ENCODE data around the gene TMEM72. TPM values are rescaled to one million over a fixed set of nuclear protein-coding genes. Genes with fewer than 3 reads are reported as not detected.
A peak's percentile ranks its signal among the peaks of the same experiment; 100 is the strongest.

The TMEM72 gene
- total and polyA plus RNA-seq, 8 donors = 1.2 to 7.7 (median 2.4) TPM

GRCh38 chr10:44949127-44949802 lies 38.1 kb downstream of the TMEM72 start:
- Histone ChIP-seq H3K27me3 (no peaks in the 10 kb centered on the region), H3K4me1 (peaks cover 0 to 8% (median 0%) of the 10 kb centered on the region in 3 donors), H3K9me3 (no peaks in the 10 kb centered on the region), H3K27ac (peak overlapping the region in 1 of 4 donors; percentile 14), H3K36me3 (no peaks in the 10 kb centered on the region), H3K4me3 (no peak overlapping the region)
- WGBS, 2 donors = 76 to 77% methylated on average over 5 of the region's 5 CpGs
- ATAC-seq = peak in 2 of 4 donors; percentile 26 to 28
- peak in 1 of 6 donors; percentile 8 for DNase-seq
- FAIRE-seq = no peak
- intact Hi-C loops (cut with DNase I) = no loop called here
- TF ChIP-seq CTCF (IDR thresholded peaks at IDR 0.05) = no peak

- Histone ChIP-seq H3K27ac (peak overlapping the region in 1 of 4 donors; percentile 19), H3K9me3 (no peaks in the 10 kb centered on the region), H3K4me1 (peaks cover 0 to 8% (median 0%) of the 10 kb centered on the region in 3 donors), H3K36me3 (no peaks in the 10 kb centered on the region), H3K27me3 (no peaks in the 10 kb centered on the region), H3K4me3 (no peak overlapping the region)
- no peak for TF ChIP-seq CTCF (IDR thresholded peaks at IDR 0.05)
- no peak for FAIRE-seq
- peak in 1 of 6 donors; percentile 8 for DNase-seq
- 77 to 80% methylated on average over 3 of the region's 3 CpGs for WGBS, 2 donors
- peak in 2 of 4 donors; percentile 39 to 63 for ATAC-seq
- intact Hi-C loops (cut with DNase I) = no loop called here
These were observed 38.8 kb downstream of the TMEM72 start for GRCh38 chr10:44949915-44950314.

GRCh38 chr10:44950326-44951225 lies 39.4 kb downstream of the TMEM72 start:
- peak overlapping the region in 1 of 4 donors; percentile 19 for H3K27ac ChIP-seq
- FAIRE-seq = no peak
- no peaks in the 10 kb centered on the region for H3K9me3 ChIP-seq
- H3K4me1 ChIP-seq = peaks cover 0 to 8% (median 0%) of the 10 kb centered on the region in 3 donors
- ATAC-seq = peak in 1 of 4 donors; percentile 20
- DNase-seq = peak in 1 of 6 donors; percentile 7
- intact Hi-C loops (cut with DNase I) = no loop called here
- WGBS, 2 donors = 92 to 96% methylated on average over 10 of the region's 10 CpGs
- TF ChIP-seq CTCF (IDR thresholded peaks at IDR 0.05) = no peak
- no peaks in the 10 kb centered on the region for H3K27me3 ChIP-seq
- no peak overlapping the region for H3K4me3 ChIP-seq
- H3K36me3 ChIP-seq = peaks cover 0 to 1% (median 0%) of the 10 kb centered on the region in 3 donors

GRCh38 chr10:44951576-44952226 lies 40.6 kb downstream of the TMEM72 start:
- intact Hi-C loops (cut with DNase I) = no loop called here
- TF ChIP-seq CTCF (IDR thresholded peaks at IDR 0.05) = no peak
- Histone ChIP-seq H3K4me1 (peaks cover 0 to 8% (median 0%) of the 10 kb centered on the region in 3 donors), H3K36me3 (peaks cover 0 to 5% (median 0%) of the 10 kb centered on the region in 3 donors), H3K27me3 (no peaks in the 10 kb centered on the region), H3K4me3 (no peak overlapping the region), H3K27ac (no peak overlapping the region), H3K9me3 (no peaks in the 10 kb centered on the region)
- DNase-seq (peak in 1 of 6 donors; percentile 10), ATAC-seq (no peak), FAIRE-seq (no peak)
- 83 to 84% methylated on average over 7 of the region's 7 CpGs for WGBS, 2 donors
